IPS-11a (cell line): ENCODE measurements around the gene NUP133.
"Not testable (repeated sequence)": the region's sequence is repeated elsewhere in the genome, so short reads cannot be mapped to it uniquely, and the experiment has no call there.

Source experiments
- H3K4me3 ChIP-seq: one replicate; pipeline ENCODE4 v1.5.1; 2013; ENCODE audit warnings: low read depth, low read length, control low read depth

Gene NUP133

DNA sequence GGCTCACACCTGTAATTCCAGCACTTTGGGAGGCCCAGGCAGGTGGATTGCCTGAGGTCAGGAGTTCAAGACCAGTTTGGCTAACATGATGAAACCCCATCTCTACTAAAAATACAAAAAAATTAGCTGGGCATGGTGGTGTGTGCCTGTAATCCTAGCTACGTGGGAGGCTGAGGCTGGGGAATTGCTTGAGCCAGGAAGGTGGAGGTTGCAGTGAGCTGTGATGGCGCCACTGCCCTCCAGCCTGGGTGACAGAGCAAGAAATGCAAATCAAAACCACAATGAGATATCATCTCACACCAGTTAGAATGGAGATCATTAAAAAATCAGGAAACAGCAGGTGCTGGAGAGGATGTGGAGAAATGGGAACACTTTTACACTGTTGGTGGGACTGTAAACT lies 3.1 kb upstream of the NUP133 start:
- not testable (repeated sequence) for H3K4me3 ChIP-seq

DNA sequence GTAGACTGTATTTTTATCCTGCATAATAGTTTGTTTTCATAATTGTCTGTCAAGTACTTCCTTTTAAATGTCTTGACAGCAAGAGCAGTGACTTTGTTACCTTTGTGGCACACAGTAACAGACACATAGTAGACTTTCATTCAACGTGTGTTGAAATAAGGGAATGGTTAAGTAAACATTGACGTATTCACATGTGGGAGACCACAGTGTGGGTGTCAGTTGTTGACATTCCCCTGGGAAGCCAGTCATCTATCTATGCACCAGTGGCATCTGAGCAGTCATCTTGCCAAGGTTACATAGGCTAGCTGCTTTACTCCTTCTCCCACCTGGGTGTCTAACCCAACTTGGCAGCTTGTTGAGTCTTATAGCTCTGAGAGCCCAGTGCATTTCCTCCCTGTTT lies 1.4 kb upstream of the NUP133 start:
- no peak overlapping the region for H3K4me3 ChIP-seq

DNA sequence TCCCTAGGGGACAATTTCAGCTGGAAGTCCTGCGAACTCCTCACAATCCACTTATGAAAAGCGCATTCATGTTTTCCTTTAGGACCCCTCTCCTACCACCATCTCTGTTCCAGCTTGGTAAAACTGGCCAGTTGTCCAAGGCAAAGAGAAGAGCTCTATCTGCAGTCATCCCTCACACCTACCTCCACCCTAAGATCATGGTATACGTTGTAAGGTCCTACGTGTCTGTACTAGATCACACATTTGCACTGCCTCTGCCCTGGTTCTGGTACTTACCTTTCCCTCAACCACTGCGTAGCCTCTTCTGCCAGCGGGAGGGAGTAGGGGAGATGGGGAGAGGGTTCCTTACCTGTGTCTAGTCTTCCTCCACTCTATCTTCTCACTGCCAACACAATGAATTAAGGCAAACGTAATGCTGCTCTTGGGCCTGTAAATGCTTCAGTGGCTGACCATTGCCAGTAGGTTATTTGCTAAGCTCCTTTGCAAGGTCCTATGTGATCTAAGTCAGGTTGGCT lies 739 bp upstream of the NUP133 start:
- peak overlapping the region; percentile 96 for H3K4me3 ChIP-seq

DNA sequence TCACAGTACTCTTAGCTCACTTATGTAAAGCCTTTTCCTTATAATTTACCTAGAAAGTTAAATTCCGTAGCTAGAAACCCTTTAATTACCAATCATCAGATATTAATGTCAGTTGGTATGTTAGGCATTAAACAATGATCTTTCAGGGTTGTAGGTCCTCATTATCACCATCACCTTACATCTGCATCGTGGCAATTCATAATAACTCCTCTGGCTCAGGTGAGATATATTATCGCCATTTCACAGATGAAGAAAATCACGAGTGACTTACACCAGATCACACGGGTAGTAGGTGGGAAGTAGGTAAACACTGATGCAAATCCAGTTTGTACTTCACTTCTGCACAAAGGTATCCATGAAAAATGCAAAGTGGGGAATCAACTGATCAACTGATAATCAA lies 639 bp downstream of the NUP133 start:
- peak overlapping the region; percentile 96 for H3K4me3 ChIP-seq

DNA sequence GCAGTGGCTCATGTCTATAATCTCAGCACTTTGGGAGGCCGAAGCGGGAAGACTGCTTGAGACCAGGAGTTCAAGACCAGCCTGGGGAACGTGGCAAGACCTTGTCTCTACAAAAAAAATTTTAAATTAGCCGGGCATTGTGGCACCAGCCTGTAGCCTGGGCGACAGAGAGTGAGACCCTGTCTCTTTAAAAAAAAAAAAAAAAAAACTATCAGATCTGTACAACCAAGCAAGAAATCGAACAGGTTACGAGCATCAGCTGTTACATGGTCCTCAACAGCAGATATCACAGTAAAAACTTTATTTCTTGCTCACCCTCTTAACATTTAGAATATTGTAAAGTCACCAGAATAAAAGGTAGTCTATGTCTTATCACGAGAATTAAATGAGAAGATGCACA lies 1.5 kb downstream of the NUP133 start:
- no peak overlapping the region for H3K4me3 ChIP-seq

DNA sequence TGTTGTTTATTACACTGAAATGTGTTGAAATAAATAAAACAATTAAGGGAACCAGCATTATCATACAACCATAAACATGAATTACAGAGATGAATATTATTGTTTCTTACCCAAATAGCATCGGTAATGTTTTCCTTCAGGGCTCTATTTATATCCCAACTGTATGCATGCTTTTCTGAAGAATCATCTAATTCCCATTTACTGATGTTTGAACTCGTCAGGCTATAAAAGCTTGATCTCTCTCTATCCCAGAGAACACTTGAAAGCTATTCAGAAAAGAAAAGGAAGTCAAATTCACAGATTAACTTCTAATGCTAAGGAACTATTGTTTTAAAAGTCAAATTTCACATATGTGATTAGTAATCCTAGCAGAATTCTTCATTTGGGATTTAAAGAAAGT lies 12.4 kb downstream of the NUP133 start:
- H3K4me3 ChIP-seq: no peak overlapping the region

DNA sequence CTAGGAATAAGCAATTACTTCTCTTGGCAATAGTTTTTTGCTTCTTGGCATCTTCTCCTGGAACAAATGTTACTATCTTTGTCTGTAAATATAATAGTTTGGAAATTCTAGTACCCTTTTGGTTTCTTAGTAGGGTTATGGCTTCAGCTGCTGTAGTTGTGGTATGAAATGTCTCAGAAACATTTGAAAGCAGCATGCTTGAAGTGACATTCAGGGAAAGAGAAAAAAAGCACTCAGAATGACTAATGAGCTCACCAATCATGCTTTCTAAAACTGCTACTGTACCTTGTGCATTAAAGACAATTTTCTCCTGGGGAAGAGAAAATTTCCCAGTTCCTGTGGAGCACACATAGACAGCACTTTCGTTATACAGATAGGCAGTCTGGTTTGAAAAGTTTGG lies 21.0 kb downstream of the NUP133 start:
- no peak overlapping the region for H3K4me3 ChIP-seq

DNA sequence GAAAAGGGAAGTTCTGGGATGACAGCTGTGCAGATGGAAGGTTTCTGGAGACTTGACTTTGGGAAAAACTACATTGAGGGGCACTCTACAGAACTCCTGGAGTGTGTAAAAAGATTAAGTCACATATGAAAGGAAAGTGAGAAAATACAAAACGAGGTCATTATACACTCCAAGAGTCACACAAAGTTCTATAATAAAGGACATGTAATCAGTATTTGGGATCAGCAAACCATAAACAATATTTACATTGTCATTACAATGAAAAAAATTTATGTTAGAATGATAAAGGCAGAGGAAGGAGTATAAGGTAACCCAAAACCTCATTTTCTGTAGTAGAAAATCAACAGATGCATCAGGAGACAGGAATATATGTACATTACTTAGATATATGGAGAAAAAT lies 22.8 kb downstream of the NUP133 start:
- H3K4me3 ChIP-seq: no peak overlapping the region

DNA sequence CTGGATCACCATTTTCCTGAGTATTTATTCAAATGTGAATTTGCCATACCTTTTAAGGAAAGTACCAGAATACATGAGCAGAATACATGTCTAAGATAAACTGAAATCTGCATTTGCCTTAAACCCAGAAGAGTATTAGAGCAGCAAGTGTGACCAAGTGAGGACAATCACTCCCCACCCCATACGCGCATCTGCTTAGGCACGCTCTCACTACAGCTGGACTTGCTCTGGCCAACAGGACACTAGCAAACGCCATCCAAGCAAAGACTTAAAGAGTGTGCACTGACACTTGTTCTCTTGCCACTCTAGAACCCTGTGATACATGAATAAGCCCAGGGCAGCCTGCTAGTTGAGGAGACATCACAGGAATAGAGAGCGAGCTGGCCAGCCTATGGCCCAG lies 25.6 kb downstream of the NUP133 start:
- no peak overlapping the region for H3K4me3 ChIP-seq

DNA sequence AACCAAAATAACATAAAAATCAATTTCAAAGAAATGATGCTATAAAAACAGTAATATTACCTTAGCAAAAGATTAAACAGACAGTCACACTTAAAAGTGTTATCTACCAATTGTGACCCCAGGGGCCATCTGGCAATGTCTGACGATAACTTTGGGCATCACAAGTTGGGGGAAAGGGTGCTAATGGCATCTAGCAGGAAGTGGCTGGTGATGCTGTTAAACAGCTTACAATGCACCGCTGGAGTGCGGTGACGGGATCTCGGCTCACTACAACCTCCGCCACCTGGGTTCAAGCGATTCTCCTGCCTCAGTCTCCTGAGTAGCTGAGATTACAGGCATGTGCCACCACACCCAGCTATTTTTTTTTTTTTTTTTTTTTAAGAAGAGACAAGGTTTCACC lies 27.6 kb downstream of the NUP133 start:
- no peak overlapping the region for H3K4me3 ChIP-seq

DNA sequence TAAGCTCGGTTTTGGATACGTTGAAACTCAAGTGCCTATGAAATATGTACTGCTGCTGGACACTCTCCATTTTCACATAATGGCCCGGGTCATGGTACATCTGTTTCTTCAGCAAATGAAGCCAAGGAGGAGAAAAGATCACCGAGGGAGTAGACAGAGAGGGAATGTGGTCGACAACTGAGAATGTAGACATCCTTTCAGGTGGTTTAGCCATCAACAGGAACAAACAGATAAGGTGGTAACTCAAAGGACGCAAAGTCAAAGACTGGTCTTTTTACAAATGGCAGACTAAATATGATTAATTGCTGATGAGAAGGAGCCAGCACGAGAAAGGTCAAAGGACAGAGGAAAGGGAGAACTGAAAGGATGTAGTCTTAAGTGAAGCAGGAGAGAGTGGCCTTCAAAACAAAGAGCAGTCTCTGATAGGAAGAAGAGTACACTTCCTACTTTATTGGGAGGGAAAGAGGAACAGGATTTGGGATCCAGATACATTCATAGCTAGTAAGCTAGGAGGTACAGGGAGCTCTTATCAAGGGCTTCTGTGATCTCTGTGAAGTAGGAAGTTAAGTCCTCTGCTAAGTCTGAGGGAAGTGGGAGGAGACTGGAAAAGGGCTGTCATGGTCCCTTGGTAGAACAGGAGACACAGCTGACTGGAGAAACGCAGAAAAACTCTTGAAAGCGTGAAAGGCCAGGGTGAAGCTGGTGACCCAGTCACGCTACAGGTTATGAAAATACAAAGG lies 28.3 kb downstream of the NUP133 start:
- H3K4me3 ChIP-seq: no peak overlapping the region

DNA sequence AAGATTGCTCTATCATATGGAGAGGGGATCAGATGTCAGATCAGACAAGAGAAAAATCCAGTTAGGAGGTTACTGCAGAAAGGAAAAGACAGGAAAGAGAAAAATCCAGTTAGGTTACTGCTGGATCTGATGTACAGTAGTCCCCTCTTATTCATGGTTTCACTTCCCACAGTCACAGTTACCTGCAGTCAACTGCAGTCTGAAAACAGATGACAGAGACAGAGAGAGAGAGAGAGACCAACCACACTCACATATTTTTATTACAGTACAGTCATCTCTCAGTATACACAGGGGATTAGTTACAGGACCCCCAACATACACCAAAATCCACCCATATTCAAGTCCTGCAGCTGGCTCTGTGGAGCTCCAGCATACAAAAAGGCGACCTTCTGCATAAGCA lies 29.3 kb downstream of the NUP133 start:
- no peak overlapping the region for H3K4me3 ChIP-seq

DNA sequence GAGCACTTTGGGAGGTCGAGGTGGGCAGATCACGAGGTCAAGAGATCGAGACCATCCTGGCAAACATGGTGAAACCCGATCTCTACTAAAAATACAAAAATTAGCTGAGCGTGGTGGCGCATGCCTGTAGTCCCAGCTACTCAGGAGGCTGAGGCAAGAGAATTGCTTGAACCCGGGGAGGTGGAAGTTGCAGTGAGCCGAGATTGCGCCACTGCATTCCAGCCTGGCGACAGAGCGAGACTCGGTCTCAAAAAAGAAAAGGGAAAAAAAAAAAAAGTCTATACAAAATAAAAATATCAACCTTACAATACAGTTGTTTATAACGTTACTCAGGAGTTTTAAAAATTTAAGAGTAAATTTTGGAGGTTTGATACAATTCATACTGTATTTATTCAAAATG lies 32.3 kb downstream of the NUP133 start:
- H3K4me3 ChIP-seq: not testable (repeated sequence)

DNA sequence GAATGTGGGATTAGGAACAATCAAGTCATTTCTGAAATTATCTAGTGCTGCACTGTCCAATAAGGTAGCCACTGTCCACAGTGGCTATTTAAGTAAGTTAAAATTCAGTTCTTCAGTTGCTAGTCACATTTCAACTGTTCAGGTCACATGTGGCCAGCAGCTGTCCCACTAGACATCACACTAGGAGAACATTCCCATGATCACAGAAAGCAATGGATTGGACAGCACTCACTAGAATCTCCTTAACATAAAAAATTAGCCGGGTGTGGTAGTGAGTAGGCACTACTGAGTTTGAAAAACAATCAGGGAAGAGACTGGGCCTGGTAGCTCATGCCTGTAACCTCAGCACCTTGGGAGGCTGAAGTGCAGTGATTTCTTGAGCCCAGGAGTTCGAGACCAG lies 33.6 kb downstream of the NUP133 start:
- no peak overlapping the region for H3K4me3 ChIP-seq

DNA sequence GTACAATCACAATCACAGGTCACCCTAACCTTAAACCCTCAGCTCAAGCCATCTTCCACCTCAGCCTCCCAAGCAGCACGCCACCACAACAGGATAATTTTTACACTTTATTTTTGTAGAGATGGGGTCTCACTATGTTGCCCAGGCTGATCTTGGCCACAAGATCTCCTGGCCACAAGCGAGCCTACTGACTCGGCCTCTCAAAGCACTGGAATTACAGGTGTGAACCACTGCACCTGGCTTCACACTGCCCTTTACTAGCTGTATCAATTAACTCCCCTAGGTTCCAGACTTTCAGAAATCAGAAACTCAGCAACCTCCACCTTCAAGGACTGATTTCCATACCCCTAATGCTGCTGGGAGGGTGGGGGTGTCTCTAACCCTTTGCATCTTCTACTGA lies 37.0 kb downstream of the NUP133 start:
- H3K4me3 ChIP-seq: no peak overlapping the region

DNA sequence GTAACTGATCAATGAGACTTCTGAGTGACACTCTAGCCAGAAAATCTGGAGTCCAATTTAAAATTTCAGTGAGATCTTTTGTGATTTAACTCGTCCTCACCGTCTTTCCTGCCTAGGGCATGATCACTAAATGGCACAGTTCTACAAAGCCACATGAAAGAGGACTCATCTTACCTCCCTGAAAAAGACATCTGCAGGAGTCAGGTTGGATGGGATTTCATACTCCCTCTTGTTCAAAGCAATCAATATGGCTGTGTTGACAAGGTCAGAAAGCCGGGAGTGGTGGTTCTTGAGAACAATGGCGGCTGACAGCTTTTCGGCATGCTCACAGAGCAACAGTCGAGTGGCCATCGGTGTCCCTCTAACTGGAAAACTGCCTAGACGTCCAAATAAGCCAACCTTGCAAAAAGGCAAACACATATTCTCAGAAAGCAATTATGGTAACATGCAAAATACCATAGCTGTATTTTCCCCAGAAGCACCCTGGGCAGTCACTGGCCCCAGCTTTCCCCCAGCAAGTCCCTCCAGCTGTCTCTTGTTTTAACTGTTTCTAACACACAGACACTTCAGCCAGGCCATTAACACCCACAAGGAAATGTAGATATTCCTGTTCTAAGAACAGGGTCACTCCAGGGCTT lies 37.6 kb downstream of the NUP133 start:
- H3K4me3 ChIP-seq: no peak overlapping the region

DNA sequence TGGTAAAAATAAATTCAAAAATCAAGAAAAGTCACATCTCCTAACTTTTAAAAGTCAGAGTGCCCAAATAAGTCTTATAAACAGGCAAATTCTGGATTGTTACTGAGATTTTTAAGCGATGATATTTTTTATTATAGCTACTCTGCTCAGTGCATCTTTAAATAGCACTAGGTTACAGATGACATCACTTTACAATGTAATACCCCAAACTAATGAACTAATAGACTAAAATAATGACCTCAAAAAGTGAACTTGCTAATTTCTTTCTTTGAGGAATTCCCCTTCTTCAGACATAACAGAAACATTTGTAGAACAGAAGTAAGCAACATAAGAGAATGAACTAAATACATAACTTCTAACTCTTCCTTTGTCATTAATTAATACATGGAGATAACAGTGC lies 41.3 kb downstream of the NUP133 start:
- no peak overlapping the region for H3K4me3 ChIP-seq

DNA sequence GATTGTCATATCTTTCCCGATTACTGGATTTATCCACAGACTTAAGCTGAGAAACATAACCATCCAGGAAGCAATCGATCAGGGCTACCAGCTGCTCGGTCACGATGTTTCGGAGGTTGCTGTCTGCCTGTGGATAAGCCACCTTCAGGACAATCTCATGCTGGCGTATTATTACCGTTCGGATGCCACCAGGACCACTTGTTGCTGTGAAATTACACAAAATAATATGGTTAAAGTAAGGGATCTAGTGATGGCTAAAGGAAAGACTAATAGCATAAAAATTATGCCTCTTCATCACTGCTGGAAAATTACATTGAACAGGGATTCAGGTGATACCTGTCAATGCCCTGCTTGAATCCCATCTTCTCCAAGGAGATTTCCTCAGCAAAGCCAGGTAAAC lies 43.5 kb downstream of the NUP133 start:
- H3K4me3 ChIP-seq: no peak overlapping the region

DNA sequence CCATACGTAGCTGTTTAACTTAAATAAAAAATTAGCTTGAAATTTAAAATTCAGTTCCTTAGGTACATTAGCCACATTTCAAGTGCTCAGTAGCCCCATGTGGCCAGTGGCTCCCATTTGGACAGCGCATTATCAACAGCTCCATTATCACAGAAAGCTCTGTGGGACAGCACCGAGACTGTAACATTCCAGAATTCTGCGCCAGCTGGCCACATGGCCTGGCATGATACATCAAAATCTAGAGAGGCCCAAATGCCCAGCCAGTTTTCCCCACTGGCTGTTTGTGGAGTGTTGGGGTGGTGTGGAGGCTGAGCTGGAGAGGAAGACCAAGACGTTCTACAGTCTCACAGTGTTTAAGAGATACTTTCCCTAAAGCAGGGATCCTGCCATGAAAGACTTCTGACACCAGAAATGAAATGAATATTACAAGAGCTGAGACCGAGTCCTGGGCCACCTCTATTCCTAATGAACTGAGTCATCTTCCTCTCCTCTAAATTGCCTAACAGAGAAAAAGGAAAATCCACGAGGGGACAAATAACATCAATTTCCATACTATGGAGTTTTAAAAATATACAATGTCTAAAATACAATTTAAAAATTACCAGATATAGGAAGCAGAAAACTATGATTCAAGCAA lies 47.0 kb downstream of the NUP133 start:
- no peak overlapping the region for H3K4me3 ChIP-seq

DNA sequence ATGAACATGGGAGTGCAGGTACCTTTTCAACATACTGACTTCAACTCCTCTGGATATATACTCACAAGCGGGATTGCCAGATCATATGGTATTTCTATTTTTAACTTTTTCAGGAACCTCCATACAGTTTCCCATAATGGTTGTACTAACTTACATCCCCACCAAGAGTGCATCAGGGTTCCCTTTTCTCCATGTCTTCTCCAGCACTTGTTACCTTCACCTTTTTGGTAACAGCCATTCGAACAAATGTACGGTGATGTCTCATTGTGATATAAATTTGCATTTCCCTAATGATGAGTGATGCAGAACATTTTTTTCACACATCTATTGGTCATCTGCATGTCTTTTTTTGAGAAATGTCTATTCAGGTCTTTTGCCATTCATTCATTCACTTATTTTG lies 48.3 kb downstream of the NUP133 start:
- H3K4me3 ChIP-seq: no peak overlapping the region

DNA sequence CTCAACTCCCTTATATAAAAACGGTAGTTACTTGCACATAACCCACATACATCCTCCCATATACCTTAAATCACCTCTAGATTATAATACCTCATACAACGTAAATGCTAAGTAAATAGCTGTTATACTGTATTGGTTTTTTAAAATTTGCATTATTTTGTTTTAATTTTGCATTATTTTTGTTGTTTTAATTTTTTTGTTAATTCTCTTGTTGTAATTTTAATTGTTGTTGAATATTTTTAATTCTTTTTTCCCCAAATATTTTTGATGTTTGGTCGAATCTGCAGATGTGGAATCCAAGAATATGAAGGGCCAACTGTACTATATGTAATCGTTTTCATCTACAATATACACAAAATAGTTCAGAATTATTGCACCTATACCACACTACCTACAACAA lies 50.7 kb downstream of the NUP133 start:
- H3K4me3 ChIP-seq: no peak overlapping the region

DNA sequence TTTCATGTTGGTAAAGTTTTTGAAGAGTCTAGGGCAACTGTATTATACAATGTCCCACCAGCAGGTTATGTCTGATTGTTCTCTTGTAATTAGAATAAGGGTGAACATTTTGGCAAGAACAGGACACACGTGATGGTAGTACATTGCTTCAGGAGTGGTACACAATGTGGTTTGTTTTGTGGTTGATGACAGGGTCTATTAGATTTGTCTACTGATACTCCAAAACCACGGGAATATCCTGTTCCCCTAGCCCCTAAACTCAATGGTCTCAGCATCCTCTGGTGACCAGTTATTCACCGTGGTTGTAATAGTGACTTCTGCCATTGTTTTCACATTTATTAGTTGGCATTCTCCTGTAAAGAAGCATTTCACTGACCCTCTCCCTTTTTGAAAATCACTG lies 52.1 kb downstream of the NUP133 start:
- no peak overlapping the region for H3K4me3 ChIP-seq
